GM18870 (cell line): ENCODE results near the gene SNCA.

Experiments used
- ATAC-seq: cut with Tn5 transposase; IDR thresholded peaks from one replicate; pipeline ENCODE4 v1.9.1; 2021; ENCODE audit warnings: moderate library complexity; ENCODE audit not compliant: unreplicated experiment

SNCA gene

GRCh38 chr4:89757154-89757719, 79.7 kb downstream of the SNCA start:
- ATAC-seq, result no peak

- ATAC-seq, result no peak
Measured at GRCh38 chr4:89755220-89755619, 81.7 kb downstream of the SNCA start.

GRCh38 chr4:89754531-89754930, 82.4 kb downstream of the SNCA start:
- no peak for ATAC-seq

- ATAC-seq, result no peak
Measured at GRCh38 chr4:89753601-89754066, 83.3 kb downstream of the SNCA start.

GRCh38 chr4:89752932-89753598, 83.9 kb downstream of the SNCA start:
- no peak for ATAC-seq

GRCh38 chr4:89751416-89751815, 85.5 kb downstream of the SNCA start:
- no peak for ATAC-seq

- ATAC-seq, result no peak
Measured at GRCh38 chr4:89746377-89746776, 90.6 kb downstream of the SNCA start.

- ATAC-seq, result no peak
Measured at GRCh38 chr4:89745708-89746107, 91.3 kb downstream of the SNCA start.

- ATAC-seq, result no peak
Measured at GRCh38 chr4:89744914-89745313, 92.0 kb downstream of the SNCA start.

- ATAC-seq, result no peak
Measured at GRCh38 chr4:89741768-89742167, 95.2 kb downstream of the SNCA start.

GRCh38 chr4:89739311-89739988, 97.5 kb downstream of the SNCA start:
- no peak for ATAC-seq

- ATAC-seq, result no peak
Measured at GRCh38 chr4:89737888-89738287, 99.1 kb downstream of the SNCA start.

GRCh38 chr4:89733946-89734345, 103.0 kb downstream of the SNCA start:
- no peak for ATAC-seq

- no peak for ATAC-seq
Measured at GRCh38 chr4:89727238-89727637, 109.7 kb downstream of the SNCA start.

GRCh38 chr4:89725268-89725667, 111.7 kb downstream of the SNCA start:
- ATAC-seq, result no peak

GRCh38 chr4:89724716-89725115, 112.2 kb downstream of the SNCA start:
- no peak for ATAC-seq

GRCh38 chr4:89723096-89723495, 113.9 kb downstream of the SNCA start:
- ATAC-seq, result no peak

- ATAC-seq, result no peak
Measured at GRCh38 chr4:89722517-89722916, 114.4 kb downstream of the SNCA start.

- ATAC-seq, result no peak
Measured at GRCh38 chr4:89720981-89721380, 116.0 kb downstream of the SNCA start.

- ATAC-seq, result no peak
Measured at GRCh38 chr4:89719536-89720090, 117.3 kb downstream of the SNCA start.

GRCh38 chr4:89716893-89717292, 120.1 kb downstream of the SNCA start:
- no peak for ATAC-seq

GRCh38 chr4:89715631-89716030, 121.3 kb downstream of the SNCA start:
- ATAC-seq, result no peak
